K562 (cell line): ENCODE measurements around the gene MPIG6B. TPM values are rescaled to one million over a fixed set of nuclear protein-coding genes. Genes with fewer than 3 reads are reported as not detected.

Experiments
- CBX2 ChIP-seq: fragments of 200-600 bp; sonication (generic); IDR thresholded peaks from one replicate; pipeline ENCODE4 v1.6.1; 2012; ENCODE audit warnings: mild to moderate bottlenecking, low read length, inconsistent platforms; ENCODE audit not compliant: insufficient read depth, poor library complexity, severe bottlenecking
- CEBPG ChIP-seq, 3 experiments: fragments of 200-800 bp in 1 of 3; sonication (Bioruptor generic) in 1 of 3; sonication (generic) in 1 of 3; formaldehyde crosslinking in 1 of 3; IDR thresholded peaks in 2 of 3; conservative IDR thresholded peaks in 1 of 3; 2 replicates each; pipeline versions ENCODE4 v1.6.1 to v1.8.0; 2016 to 2022; ENCODE audit warnings: missing compliant biosample characterization in 2 of 3, missing genetic modification characterization in 2 of 3, mild to moderate bottlenecking in 1 of 3, missing genetic modification reagents in 1 of 3
- FOXK1 ChIP-seq: sonication (generic); formaldehyde crosslinking; IDR thresholded peaks from 2 replicates; pipeline ENCODE4 v1.8.0; 2022; ENCODE audit warnings: missing genetic modification reagents, mild to moderate bottlenecking, borderline replicate concordance
- FOXP1 ChIP-seq: sonication (generic); formaldehyde crosslinking; IDR thresholded peaks from 2 replicates; pipeline ENCODE4 v1.8.0; 2022; ENCODE audit warnings: mild to moderate bottlenecking, missing genetic modification reagents
- RBM34 ChIP-seq: fragments of 200-400 bp; formaldehyde crosslinking; IDR thresholded peaks from 2 replicates; pipeline ENCODE4 v1.6.1; 2018; ENCODE audit warnings: low read length, borderline replicate concordance; ENCODE audit not compliant: insufficient read depth
- RUNX1 ChIP-seq: sonication (generic); IDR thresholded peaks from 2 replicates; pipeline ENCODE4 v1.6.1; 2016; ENCODE audit warnings: antibody characterized with exemption, low read depth
- SOX6 ChIP-seq: fragments of 450-650 bp; IDR thresholded peaks from 2 replicates; pipeline ENCODE4 v1.6.1; 2014; ENCODE audit warnings: mild to moderate bottlenecking
- SP1 ChIP-seq: sonication (generic); formaldehyde crosslinking; IDR thresholded peaks from 2 replicates; pipeline ENCODE4 v1.8.1; 2022; ENCODE audit warnings: mild to moderate bottlenecking, missing genetic modification reagents
- SRSF3 ChIP-seq: fragments of 200-400 bp; formaldehyde crosslinking; IDR thresholded peaks from 2 replicates; pipeline ENCODE4 v1.6.1; 2016; ENCODE audit warnings: mild to moderate bottlenecking, low read length, moderate library complexity; ENCODE audit not compliant: insufficient read depth
- USF2 ChIP-seq: sonication (generic); formaldehyde crosslinking; IDR thresholded peaks from 2 replicates; pipeline ENCODE4 v1.5.0; 2020; ENCODE audit warnings: missing genetic modification reagents
- ZBTB2 ChIP-seq: fragments of 450-650 bp; IDR thresholded peaks from 2 replicates; pipeline ENCODE4 v1.6.1; 2016; ENCODE audit warnings: antibody characterized with exemption
- ZFX ChIP-seq: sonication (generic); formaldehyde crosslinking; IDR thresholded peaks from 2 replicates; pipeline ENCODE4 v1.8.0; 2022; ENCODE audit warnings: mild to moderate bottlenecking, missing genetic modification reagents, moderate library complexity
- ZNF395 ChIP-seq: fragments of 200-800 bp; sonication (Bioruptor generic); IDR thresholded peaks from 2 replicates; pipeline ENCODE4 v1.6.1; 2017; ENCODE audit warnings: missing genetic modification characterization, missing compliant biosample characterization
- ZNF512 ChIP-seq: IDR thresholded peaks from 2 replicates; pipeline ENCODE4 v1.6.1; 2016; ENCODE audit warnings: missing genetic modification characterization, missing compliant biosample characterization
- polyA plus RNA-seq, 8 experiments: library from polyadenylated mRNA; depleted of rRNA in 4 of 8; stranded (reverse) in 5 of 8; unstranded in 3 of 8; fragments of >200 nt; fragmentation: Nextera tagmentation in 2 of 8; fragmentation: Illumina TruSeq in 1 of 8; extraction: Ambion mirVana in 2 of 8; extraction: Trizol in 1 of 8; gene quantifications; 2 replicates each; pipeline versions ENCODE4 v1.2.1 to v1.2.3, GENCODE V29; 2011 to 2014; ENCODE audit warnings: inconsistent platforms in 1 of 8, missing spikeins in 1 of 8
- total RNA-seq, 7 experiments: library from RNA; depleted of rRNA in 6 of 7; stranded (reverse); fragments of >200 nt in 6 of 7; fragmentation: Illumina TruSeq in 2 of 7; extraction: Trizol in 2 of 7; gene quantifications; 2 replicates each; pipeline versions ENCODE4 v1.2.1 to v1.2.3, GENCODE V29; 2011 to 2021; ENCODE audit warnings: low replicate concordance in 1 of 7
- TF ChIP-seq, protein P1 (sequence below): sonication (generic); formaldehyde crosslinking; IDR thresholded peaks from 2 replicates; pipeline ENCODE4 v1.8.0; 2023; ENCODE audit warnings: mild to moderate bottlenecking, missing genetic modification reagents

MPIG6B gene
- total and polyA plus RNA-seq, 9 of the 15 experiments (the other 6 are each of a cell fraction or from before 2014, with no cell fraction given): 0.11 to 1.2 (median 0.28) TPM; not detected in 1

DNA sequence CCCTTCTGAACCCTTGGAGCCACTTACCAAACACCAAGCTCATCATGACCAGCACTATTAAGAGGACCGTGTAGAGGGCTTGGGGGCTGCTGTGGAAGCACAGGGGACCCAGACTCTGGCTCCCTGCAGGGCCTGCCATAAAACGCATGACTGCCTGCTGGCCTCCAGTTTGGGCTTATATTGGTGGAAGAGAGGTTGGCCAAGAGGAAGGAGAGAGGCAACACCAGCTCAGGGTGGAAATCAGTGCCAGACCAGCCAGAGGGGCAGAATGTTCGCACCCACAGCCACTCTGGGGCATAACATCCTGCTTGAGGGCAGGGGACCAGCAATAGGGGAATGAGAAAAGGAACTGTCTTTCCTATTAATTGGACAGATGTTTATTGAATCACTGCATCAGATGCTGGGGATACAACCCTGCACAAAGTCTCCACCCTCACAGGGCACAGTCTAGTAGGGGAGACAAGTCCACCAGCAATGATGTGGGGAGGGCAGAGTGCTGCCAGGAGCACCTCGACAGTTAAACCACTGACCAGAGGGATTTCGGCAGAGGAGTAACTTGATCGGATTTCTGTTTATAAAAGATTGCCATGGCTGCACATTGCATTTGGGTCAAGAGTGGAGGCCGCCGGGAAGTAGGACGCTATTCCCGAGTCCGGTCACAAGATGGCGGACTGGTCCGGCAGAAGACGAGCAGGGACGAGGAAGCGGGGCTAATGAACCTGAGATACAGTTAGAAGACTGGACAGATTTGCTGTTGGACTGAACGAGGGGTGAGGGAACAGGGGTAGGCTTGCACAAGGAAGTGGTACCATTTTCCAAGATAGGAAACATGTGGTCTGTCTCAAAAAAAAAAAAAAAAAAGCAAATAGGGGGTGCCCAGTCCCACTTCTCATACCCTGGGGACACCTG lies 42.7 kb upstream of the MPIG6B start, which contains the start of gene LY6G5C (continued):
- TF ChIP-seq FOXP1 (CRISPR knock-in tag): no peak
- TF ChIP-seq SRSF3: no peak
- no peak for TF ChIP-seq RUNX1
- TF ChIP-seq ZBTB2: 0 out of 2 replicates have a peak, but pooled peaks have one; percentile 30
- TF ChIP-seq RBM34: no peak
- peak; percentile 64; the same call in 1 of the 2 replicates for TF ChIP-seq SP1 (CRISPR knock-in tag)
- no peak for TF ChIP-seq ZFX
- 0 out of 2 replicates have a peak, but pooled peaks have one; percentile 30 for TF ChIP-seq CEBPG (CRISPR knock-in tag; IDR thresholded peaks at IDR 0.05)
- TF ChIP-seq CEBPG (tag; conservative IDR thresholded peaks at IDR 0.05 in 1 of 2, IDR thresholded peaks at IDR 0.05 in 1 of 2): no peak
- no peak for TF ChIP-seq ZNF512 (tag)
- TF ChIP-seq SOX6: 0 out of 2 replicates have a peak, but pooled peaks have one; percentile 8
- TF ChIP-seq CBX2: no peak
- TF ChIP-seq, protein P1, sequence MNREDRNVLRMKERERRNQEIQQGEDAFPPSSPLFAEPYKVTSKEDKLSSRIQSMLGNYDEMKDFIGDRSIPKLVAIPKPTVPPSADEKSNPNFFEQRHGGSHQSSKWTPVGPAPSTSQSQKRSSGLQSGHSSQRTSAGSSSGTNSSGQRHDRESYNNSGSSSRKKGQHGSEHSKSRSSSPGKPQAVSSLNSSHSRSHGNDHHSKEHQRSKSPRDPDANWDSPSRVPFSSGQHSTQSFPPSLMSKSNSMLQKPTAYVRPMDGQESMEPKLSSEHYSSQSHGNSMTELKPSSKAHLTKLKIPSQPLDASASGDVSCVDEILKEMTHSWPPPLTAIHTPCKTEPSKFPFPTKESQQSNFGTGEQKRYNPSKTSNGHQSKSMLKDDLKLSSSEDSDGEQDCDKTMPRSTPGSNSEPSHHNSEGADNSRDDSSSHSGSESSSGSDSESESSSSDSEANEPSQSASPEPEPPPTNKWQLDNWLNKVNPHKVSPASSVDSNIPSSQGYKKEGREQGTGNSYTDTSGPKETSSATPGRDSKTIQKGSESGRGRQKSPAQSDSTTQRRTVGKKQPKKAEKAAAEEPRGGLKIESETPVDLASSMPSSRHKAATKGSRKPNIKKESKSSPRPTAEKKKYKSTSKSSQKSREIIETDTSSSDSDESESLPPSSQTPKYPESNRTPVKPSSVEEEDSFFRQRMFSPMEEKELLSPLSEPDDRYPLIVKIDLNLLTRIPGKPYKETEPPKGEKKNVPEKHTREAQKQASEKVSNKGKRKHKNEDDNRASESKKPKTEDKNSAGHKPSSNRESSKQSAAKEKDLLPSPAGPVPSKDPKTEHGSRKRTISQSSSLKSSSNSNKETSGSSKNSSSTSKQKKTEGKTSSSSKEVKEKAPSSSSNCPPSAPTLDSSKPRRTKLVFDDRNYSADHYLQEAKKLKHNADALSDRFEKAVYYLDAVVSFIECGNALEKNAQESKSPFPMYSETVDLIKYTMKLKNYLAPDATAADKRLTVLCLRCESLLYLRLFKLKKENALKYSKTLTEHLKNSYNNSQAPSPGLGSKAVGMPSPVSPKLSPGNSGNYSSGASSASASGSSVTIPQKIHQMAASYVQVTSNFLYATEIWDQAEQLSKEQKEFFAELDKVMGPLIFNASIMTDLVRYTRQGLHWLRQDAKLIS: no peak
- 0 out of 2 replicates have a peak, but pooled peaks have one; percentile 58 for TF ChIP-seq FOXK1
- TF ChIP-seq ZNF395 (CRISPR knock-in tag): no peak
- no peak for TF ChIP-seq USF2 (CRISPR knock-in tag)
